ENCODE data around the gene DLG2.

DNA sequence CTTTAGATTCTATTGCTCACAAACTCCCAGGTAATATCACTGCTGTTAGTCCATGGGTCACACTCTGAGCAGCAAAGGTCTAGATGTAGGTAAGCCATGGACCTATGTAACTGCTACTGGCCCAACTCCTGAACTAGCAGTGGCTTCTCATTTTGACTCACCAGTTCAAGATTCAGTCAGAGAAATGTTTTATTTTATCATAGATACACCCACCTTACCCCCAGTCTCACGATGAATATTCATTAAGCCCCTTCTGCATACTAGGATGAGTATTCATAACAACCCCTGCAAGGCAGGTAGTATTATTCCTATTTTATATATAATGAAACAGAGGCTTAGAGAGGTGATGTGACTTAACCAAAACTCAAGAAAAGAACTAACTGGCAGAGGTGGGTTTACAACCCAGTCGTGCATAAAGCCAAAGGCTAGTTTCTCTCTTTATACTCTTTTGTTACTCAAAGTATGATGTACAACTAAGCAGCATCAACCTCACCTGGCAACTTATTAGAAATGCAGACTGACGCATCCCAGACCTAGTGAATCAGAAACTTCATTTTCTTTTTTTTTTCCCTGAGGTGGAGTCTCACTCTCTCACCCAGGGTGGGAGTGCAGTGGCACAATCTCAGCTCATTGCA lies 1383.4 kb downstream of the DLG2 start:
- TF ChIP-seq ZBTB1 (CRISPR knock-in tag; IDR thresholded peaks at IDR 0.05; ENCODE audit: borderline replicate concordance, low read depth) (no peak), CTCF (IDR thresholded peaks at IDR 0.05 in 2 of 3, conservative IDR thresholded peaks at IDR 0.05 in 1 of 3; ENCODE audit: insufficient read depth in 2 of 3, low read depth in 1 of 3, low read length in 3 of 3) (no peak), POLR2AphosphoS2 (IDR thresholded peaks at IDR 0.05; ENCODE audit: low read length) (no peak)
- TF ChIP-seq, protein P1, sequence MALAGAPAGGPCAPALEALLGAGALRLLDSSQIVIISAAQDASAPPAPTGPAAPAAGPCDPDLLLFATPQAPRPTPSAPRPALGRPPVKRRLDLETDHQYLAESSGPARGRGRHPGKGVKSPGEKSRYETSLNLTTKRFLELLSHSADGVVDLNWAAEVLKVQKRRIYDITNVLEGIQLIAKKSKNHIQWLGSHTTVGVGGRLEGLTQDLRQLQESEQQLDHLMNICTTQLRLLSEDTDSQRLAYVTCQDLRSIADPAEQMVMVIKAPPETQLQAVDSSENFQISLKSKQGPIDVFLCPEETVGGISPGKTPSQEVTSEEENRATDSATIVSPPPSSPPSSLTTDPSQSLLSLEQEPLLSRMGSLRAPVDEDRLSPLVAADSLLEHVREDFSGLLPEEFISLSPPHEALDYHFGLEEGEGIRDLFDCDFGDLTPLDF (CRISPR knock-in tag; IDR thresholded peaks at IDR 0.05), result no peak
- TF ChIP-seq, protein P2, sequence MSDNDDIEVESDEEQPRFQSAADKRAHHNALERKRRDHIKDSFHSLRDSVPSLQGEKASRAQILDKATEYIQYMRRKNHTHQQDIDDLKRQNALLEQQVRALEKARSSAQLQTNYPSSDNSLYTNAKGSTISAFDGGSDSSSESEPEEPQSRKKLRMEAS (CRISPR knock-in tag; IDR thresholded peaks at IDR 0.05), result no peak

Measured in K562 (cell line).